HG03095 (cell line): ENCODE measurements around the gene CAMSAP1.

Source experiments
- ATAC-seq: cut with Tn5 transposase; IDR thresholded peaks from one replicate; pipeline ENCODE4 v1.9.1; 2021; ENCODE audit warnings: moderate library complexity; ENCODE audit not compliant: unreplicated experiment

The CAMSAP1 gene

DNA sequence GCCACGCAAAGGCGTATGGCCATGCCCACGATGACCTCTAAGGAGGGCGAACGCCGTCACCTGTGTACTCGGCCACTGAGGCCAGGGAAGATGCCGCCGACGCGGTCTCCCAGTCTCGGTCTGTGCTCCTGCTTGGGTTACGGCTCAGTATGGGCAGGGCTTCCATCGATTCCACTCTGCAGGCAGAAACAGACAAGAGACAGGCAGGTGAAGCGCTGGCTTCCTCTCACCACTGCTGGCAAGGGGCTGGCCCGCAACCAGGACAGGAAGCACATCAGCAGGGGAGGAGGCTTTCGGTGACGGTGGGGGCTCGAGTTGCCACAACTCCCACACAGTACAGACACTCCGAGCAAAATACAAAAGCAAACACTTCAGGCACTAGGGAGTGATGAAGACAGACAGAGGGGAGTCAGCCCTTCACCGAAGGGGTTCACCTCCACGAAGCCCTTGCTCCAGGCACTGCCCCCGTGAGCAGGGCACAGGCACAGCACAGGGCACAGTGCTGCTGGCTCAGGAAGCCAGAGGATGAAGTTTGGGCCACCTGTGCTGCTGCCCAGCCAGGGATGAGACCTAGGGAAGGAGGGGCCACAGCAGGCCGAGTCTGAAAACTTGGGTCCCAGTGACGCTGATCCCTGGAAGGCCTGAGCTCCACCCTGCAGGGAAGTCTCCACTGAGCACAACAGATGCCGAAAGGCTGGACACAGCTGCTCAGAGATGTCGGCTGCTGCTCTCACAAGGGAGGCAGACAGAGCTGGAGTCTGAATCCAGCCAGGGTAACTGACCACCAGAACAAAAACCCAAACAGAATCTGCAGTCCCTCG is 91.3 kb downstream of the CAMSAP1 start:
- ATAC-seq: no peak

DNA sequence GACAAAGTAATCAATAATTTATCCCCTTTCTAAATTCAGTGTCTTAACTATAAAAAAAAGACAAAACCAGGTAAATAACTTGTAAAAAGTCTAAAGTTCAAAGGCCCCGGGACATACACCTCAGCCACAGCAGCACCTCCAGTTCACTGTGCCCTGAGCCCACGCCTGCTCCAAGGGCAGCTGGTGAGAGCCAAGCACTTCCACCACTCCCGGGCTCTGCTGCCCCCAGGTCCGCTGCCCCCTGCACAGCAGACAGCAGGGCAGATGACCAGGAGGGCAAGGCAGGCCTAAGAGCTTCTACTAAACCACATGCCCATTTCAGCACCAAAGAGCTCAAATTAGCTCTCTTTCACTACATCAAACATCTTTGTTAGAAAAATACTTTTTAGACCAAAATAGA is 91.9 kb downstream of the CAMSAP1 start:
- no peak for ATAC-seq

DNA sequence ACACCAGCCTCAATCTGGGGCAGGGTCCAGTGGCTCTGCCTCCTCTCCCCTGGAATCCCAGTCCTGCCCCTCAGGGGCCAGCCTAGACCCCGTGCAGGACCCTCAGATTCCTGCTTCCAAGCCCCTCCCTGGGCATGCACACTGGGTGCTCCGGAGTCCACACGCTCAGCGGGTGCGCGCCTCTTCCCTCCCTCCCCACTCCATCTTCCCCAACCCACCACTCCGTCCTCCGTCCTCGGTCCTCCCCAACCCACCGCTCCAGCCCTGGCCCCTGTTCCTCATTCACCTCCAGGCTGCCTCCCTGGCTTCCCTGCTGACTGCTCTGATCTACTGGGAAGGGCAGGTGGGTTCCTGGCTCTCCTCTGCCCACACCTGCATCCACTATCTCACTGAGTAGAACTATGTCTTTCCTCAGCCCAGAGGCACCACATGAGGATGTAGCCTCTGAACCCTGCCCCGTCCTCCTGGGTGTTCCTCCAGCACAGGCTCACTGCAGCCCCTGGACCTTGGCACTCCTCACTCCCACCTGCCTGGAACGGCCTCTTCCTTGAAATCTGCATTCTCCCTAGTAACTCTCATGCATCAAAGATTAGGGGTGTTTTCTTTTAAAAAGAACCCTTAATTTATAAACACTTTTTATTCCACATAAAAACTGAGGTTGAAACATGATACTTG is 92.8 kb downstream of the CAMSAP1 start:
- no peak for ATAC-seq

DNA sequence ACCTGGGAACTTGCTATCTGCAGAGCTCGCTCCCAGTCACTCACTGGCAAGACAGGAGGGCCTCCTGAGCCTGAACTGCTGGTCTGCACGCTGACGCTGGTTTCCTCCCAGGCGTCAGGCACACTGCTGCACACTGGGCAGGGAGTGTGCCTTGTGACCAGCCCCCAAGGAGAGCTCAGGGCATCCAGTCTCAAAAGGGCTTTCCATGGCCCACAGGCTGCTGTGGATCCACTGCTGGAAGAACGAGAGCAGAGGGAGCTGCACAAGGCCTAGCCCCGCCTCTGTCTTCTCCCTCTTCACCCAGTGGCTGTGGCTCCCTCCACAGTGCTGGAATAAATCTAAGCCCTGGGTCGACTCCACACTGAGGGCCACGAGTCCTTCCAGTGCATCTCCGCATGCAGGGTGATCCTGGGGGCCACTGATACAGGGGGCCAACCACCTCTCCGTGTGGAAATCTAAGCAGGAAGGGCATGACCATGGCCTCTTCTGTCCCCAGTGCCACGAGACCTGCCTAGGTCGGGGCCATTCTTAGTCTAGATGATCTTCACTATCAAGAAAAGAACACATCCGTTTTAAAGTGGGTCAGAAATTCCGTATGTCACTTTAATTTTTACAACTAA is 93.6 kb downstream of the CAMSAP1 start:
- ATAC-seq: no peak

DNA sequence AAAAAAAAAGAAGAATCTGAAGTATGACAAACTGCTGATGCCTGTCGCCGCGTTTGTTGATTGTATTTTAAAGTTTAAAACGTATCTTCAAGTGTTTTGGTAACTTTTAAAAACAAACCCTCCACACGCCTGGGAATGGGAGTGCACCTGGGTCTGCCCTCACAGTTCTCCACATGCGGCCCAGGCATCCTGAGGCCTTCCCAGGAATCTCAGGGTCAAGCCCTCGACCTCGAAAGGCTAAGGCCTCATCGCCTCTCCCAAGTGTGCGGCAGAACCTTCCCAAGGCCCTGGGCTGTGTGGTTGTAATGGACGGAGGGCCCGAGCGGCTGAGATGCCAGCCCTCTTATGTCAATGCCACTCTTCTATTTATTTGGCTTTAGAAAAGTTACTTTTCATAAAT is 94.4 kb downstream of the CAMSAP1 start:
- ATAC-seq: no peak

DNA sequence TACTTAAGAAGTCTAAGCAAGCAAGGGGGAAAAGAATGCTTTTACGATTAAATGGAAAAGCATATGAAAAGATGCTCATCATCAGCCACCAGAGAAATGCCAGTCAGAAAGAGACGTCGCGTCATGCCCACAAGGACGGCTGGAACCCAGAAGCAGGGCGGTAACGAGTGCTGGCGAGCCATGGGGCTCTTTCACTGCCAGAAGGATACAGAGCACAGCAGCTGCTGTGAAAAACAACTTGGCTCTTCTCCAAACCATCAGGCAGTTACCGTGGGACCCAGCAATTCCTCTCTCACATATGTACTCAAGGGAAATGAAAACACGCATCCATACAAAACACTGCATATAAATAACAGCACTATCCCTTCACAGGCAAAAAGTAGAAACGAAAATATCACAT is 95.5 kb downstream of the CAMSAP1 start:
- no peak for ATAC-seq

DNA sequence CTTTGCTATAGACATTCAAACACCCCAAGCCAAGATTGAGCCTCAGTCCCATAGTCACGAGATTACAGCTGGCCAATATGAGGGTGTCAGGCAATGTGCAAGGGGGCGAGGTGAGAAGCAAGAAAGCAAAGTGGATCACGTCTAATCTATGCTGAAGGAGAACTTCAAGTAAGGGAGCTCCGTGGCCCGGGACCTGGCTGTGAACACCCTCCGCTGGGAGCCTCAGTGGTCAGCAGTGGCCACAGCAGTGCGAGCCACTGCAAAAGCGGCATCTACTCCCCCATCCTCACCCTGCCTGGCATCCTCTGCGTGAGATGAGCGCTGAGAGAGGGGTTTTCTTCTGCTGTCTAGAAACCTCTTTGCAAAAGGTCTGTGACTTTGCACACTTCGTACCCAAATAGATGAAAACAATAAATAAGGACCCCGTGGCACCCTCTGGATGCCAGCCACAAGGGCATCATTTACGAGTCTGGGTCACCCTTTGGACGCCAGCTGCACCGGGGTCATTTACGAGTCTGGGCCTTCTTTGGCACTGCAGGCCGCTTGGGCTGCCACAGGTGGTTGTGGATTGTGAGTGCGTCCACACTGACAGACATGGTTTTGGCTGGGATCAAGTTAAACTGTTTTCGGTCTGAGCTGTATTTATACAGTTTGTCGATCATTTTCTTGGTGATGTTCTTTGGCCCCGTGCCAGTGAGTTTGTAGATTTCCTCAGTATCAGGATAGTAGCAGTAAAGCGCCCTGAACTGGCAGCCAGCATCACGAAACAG is 96.4 kb downstream of the CAMSAP1 start:
- ATAC-seq: no peak

DNA sequence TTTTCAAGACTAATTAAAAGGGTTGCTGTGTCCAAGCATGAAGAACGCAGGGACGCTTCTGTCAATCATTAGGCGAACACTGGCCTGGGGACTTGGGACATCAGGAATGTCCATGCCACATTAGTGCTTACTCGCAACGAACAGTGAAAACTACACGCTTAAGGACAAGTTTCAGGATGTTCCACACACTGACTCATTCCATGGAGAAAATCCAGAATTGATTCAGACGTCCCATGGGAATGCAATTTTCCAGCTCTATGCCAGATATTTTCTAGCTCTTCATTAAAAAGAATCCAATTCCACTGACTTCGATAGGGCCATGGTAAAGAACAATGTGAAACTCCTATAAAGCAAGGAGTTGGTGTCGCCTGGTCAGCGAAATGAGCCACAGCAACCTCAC is 98.2 kb downstream of the CAMSAP1 start:
- ATAC-seq: no peak

DNA sequence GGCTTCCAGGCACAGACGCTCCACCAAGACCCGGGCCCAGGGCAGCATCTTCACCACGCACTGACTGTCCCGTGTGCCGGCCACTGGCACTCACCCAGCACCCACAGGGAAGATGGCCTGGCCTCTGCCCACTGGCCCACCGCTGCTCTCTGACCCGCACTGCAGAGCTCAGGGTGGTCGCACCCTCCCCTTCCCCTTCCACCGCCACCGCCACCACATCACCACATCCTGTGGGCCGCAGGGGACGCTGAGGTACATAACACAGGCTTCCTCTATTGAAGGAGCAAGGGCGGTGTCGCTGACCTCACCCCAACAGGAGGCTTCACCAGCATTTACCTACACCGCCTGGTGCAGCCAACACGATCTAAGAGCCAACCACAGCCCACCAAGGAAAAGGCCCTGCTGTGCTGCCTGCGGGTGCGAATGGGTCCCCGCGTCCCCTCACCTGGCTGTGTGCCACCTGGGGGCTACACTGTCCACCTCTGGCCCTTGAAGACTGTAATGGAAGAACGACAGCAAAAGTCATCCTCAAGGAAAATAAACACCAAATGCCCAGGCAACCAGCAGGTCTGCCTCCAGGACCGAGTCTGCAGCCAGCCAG is 101.8 kb downstream of the CAMSAP1 start:
- no peak for ATAC-seq

DNA sequence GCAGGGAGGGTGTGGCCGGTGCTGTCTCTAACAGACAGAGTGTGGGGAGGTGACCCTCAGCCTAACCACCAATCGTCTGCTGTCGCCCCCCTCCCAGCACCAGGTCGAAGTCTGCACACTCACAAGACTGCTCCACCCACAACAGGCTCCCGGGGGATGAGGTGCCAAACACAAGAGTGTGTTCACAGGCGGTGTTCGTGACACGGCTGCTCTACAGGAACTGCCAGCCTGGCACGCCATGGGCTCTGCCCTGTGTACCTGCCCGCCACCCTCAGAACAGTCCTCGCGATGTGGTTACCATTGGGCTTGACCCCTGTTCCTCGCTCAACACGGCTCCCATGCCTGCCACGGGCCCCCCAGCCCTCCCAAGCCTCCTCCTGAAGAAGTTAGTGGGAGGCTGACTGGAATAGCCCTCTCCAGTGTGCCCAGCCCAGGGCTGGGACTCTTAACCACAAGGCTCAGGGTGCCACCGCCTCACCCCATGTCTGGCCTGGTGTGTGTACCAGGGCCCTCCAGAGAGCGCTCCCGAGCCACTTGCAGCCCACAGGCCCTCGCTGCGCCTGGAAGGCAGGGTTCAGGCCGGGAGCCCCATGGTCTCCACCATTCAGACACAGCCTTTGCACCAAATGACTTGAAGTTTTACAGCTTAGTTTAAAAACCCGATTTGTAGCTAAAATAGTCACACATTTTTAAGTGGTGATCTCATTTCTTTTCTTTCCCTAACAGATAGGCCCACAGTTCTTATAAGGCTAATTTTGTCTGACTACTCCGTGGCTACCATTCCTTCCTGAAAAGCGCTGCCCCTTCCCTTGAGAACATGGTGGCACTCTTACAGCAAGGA is 102.5 kb downstream of the CAMSAP1 start:
- no peak for ATAC-seq

DNA sequence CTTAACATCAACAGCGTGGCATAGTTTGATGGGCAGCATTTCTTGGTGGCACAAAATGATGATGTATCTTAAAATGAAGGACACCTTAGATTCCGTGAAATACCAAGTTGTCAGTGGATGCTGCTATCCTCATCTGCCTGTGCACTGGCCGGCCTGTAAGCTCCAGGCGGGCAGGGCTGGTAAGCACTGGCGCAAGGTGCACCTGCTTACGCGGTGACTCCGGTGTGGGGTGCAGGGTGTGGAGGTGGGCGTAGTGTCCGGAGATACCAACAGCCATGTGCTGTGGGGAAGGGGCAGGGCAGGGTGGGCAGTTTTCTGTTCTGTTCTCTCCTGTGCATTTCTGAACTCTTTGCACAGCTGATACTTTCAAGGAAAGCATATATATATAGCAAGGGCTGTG is 103.9 kb downstream of the CAMSAP1 start:
- no peak for ATAC-seq

DNA sequence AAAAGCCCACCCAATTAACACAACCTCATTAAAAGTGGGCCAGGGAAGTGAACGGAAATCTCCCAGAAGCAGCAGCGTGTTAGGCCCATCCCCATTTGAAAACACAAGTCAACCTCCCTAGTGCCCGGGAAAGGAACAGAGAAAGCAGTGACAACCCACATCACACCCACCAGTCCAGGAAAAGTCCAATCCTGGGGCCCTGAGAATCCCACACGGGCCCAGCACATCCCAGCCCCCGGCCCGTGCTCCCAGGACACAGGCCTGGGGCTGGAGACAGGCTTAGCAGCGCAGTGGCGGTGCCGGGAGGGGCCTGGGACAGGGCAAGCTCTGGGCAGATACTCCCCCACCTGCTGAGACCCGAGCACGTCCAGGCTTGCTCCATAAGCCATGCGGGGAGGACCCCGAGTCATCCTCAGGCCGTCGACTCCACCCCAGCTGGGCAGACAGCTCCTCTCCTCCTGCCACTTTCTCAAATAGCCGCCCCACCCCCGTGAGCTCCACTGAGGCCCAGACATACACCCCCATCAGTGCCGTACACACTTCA is 104.4 kb downstream of the CAMSAP1 start:
- no peak for ATAC-seq

DNA sequence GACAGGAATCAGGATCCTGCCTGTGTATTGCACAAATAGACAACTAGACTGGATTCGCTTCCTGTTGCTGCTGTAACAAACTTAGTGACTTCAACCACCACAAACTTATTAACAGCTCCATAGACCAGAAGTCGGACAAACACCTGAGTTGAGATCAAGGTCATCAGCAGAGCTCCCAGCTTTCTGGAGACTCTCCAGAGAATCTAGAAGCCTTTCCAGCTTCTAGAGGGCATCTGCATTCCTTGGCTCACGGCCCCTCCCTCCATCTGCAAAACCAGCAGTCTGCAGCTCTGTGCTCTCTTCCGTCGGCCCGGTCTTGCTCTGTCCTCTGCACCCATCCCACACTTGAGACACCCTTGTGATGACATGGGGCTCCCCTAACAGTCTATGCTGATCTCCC is 106.3 kb downstream of the CAMSAP1 start:
- ATAC-seq: no peak

DNA sequence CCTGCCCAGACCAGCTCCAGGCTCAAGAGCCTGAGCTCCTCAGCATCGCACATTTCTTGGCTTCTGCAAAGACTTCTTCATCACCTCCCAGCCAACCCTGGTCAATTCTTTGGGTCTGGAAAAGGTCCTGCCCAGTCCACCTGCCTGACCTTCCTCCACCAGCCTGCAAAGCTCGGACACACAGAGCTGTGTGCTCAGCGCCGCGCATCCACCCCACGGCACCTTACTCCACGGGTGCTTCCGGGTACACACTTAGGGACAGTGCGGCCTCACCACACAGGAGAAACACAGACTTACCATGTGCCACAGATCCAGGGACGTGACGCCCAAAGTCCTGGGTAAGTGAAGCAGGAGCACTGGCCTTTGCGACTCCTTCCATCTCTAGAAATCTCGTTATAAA is 108.1 kb downstream of the CAMSAP1 start:
- no peak for ATAC-seq

DNA sequence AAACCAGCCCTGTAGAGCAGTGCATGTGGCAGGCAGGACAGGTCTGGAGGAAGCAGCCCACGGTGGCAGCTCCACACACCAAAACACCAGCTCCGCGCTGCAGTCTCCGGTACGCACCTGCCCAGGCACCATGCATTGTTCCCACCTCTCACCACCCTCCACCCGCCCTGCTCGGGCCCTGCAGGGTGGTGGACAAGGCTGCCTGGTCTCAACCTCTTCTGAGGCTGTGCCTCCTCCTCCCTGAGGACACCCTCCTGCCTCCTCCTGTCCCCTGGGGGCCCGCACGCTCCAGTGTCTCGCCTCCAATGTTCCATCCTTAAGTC is 109.1 kb downstream of the CAMSAP1 start:
- ATAC-seq: no peak

DNA sequence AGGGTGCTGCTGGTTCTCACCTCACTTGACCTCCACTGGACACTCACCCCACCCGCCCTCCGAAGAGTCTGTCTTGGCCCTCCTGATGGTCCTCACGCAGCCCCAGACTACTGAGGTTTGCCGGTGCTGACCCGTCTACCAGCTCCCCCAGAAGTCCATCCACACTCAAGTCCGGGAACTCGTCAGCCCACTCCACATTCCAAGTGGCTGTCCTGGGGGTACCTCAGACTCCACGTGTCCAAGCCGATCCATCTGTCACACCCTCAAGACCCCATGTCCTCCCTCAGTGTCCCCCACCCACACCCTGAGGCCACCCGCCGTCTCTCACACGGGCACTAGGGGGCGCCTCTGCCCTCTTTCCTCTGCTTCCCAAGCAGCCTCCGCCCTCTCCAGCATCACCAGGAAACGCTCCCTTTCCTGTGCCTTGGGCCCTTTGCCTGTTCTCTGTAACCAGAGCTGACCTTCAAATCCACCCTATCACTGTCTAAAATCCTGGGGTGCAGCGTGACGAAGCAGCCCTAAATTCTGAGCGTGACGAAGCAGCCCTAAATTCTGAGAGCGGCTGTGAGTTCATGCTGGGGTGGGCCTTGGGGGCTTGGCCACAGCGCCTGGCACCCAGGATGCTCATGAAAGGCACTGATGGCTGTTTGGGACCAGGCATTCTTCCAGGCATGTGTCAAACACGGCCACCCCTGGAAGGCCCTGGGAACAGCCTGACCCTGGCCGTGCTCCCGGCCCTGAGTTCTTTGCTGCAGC is 109.7 kb downstream of the CAMSAP1 start:
- ATAC-seq: no peak

DNA sequence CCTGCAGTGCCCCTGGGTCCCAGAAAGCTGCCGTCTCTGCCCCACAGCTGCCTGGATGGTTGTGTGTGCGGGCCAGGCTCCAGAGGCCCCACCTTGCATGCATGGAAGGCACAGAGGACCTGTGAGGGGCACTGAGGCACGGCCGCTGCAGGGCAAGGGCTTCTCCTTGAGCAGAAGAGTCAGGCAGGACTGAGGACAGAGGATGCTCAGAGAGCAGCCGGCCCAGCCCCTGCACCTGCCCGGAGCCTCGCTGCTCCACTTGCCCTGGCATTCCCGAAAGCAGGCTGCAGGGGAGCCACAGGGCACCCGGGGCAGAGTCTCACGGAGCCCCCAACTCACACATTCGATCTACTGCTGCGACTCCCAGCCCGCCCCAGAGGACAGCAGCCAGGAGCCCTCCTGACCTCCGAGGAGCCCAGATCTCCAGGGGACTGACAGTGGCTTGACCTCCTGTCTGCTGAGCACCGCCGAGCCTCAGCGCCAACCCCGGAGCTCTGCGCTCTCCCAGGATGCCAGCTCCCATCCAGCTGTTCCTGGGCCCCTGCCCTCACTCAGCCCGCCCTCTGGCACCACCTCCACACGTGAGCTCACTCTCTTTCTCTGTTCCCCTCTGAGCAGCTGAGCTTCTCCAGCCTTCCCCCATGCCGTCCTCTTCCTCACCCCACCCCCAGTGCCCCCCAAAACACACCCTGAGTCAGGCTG is 110.4 kb downstream of the CAMSAP1 start:
- no peak for ATAC-seq

DNA sequence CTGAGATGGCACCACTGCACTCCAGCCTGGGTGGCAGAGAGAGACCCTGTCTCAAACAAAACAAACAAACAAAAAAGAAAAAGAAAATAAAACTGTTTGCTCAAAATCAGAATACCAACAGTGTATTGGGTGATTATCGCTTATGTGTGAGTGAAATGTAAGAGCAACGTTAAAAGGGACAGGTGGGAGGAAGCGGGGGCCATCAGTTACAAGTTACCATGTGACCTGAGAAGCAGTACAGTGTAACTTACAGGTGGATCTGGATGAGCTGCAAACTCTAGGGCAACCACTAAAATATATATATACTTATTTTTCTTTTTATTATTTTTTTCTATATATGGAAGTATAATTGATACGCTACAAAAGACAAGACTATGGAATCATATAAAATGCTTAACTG is 112.0 kb downstream of the CAMSAP1 start:
- no peak for ATAC-seq
